ENCODE results near the gene SIDT1.

SIDT1 gene

GRCh38 chr3:113531826-113532697 lies at the start of gene SIDT1:
Gene SIDT1 (plus strand): TSS chr3:113532555. CDS start chr3:113533022, 467 bp downstream.
- peaks cover 49% of the 10 kb centered on the region for H3K4me1 Mint-ChIP-seq
- CTCF ChIA-PET = interaction anchor here (1.4 kb wide), 1 partner anchor 33 kb away, joined by 4 read pairs; no protein-coding TSS in a partner anchor

GRCh38 chr3:113485161-113485609 lies 47.2 kb upstream of the SIDT1 start:
- Mint-ChIP-seq H3K27ac (peak overlapping the region; percentile 42), H3K36me3 (peaks cover 18% of the 10 kb centered on the region), H3K4me1 (peaks cover 11% of the 10 kb centered on the region), H3K27me3 (no peaks in the 10 kb centered on the region), H3K9me3 (peaks cover 8% of the 10 kb centered on the region), H3K4me3 (no peak overlapping the region)
- CTCF ChIA-PET = no interaction called here
- peak; percentile 47 for DNase-seq

More at GRCh38 chr3:113531826-113532697, at the start of gene SIDT1:
- Mint-ChIP-seq H3K4me3 (peak within 1 kb of the TSS; percentile 99), H3K9me3 (no peaks in the 10 kb centered on the region), H3K27me3 (peaks cover 16% of the 10 kb centered on the region), H3K36me3 (peaks cover 26% of the 10 kb centered on the region), H3K27ac (peak within 1 kb of the TSS; percentile 99)
- DNase-seq = peak; percentile 83

GRCh38 chr3:113495035-113495434 lies 37.3 kb upstream of the SIDT1 start:
- Mint-ChIP-seq H3K4me3 (no peak overlapping the region), H3K27ac (no peak overlapping the region), H3K4me1 (peaks cover 2% of the 10 kb centered on the region), H3K36me3 (peaks cover 15% of the 10 kb centered on the region), H3K27me3 (no peaks in the 10 kb centered on the region), H3K9me3 (no peaks in the 10 kb centered on the region)
- CTCF ChIA-PET = interaction anchor here (0.9 to 4.0 kb wide), 8 partner anchors 19 to 255 kb away, joined by 3 to 47 read pairs (median 4); partner anchors contain the start of gene SPICE1
- DNase-seq = peak; percentile 64

GRCh38 chr3:113496924-113497323 lies 35.4 kb upstream of the SIDT1 start:
- Mint-ChIP-seq H3K4me1 (peaks cover 8% of the 10 kb centered on the region), H3K9me3 (no peaks in the 10 kb centered on the region), H3K36me3 (peaks cover 12% of the 10 kb centered on the region), H3K27ac (no peak overlapping the region), H3K4me3 (no peak overlapping the region), H3K27me3 (no peaks in the 10 kb centered on the region)
- no peak for DNase-seq
- CTCF ChIA-PET = interaction anchor here (0.6 to 4.0 kb wide), 9 partner anchors 17 to 561 kb away, joined by 3 to 41 read pairs (median 8); partner anchors contain the start of genes NAA50 and SPICE1

GRCh38 chr3:113498221-113499005 lies 33.9 kb upstream of the SIDT1 start:
- Mint-ChIP-seq H3K36me3 (peaks cover 16% of the 10 kb centered on the region), H3K27ac (no peak overlapping the region), H3K4me1 (peaks cover 8% of the 10 kb centered on the region), H3K4me3 (no peak overlapping the region), H3K27me3 (no peaks in the 10 kb centered on the region), H3K9me3 (no peaks in the 10 kb centered on the region)
- CTCF ChIA-PET = interaction anchor here (0.8 to 4.0 kb wide), 10 partner anchors 14 to 247 kb away, joined by 3 to 41 read pairs (median 4); partner anchors contain the start of genes NAA50 and SPICE1
- DNase-seq = no peak

GRCh38 chr3:113499081-113499480 lies 33.3 kb upstream of the SIDT1 start:
- Mint-ChIP-seq H3K4me3 (no peak overlapping the region), H3K9me3 (no peaks in the 10 kb centered on the region), H3K27me3 (no peaks in the 10 kb centered on the region), H3K4me1 (peaks cover 8% of the 10 kb centered on the region), H3K36me3 (peaks cover 16% of the 10 kb centered on the region), H3K27ac (no peak overlapping the region)
- CTCF ChIA-PET = interaction anchor here (0.8 to 4.0 kb wide), 7 partner anchors 14 to 90 kb away, joined by 3 to 41 read pairs (median 4); no protein-coding TSS in a partner anchor
- DNase-seq = no peak

- CTCF ChIA-PET = no interaction called here
- H3K4me3 Mint-ChIP-seq = no peak overlapping the region
- H3K36me3 Mint-ChIP-seq = peaks cover 24% of the 10 kb centered on the region
- peaks cover 7% of the 10 kb centered on the region for H3K4me1 Mint-ChIP-seq
- no peaks in the 10 kb centered on the region for H3K27me3 Mint-ChIP-seq
- no peak for DNase-seq
- H3K27ac Mint-ChIP-seq = no peak overlapping the region
- no peaks in the 10 kb centered on the region for H3K9me3 Mint-ChIP-seq
These were observed 30.8 kb upstream of the SIDT1 start for GRCh38 chr3:113501597-113501996.

- no peak overlapping the region for H3K4me3 Mint-ChIP-seq
- CTCF ChIA-PET = interaction anchor here (1.6 kb wide), 1 partner anchor 72 kb away, joined by 3 read pairs; no protein-coding TSS in a partner anchor
- H3K27me3 Mint-ChIP-seq = no peaks in the 10 kb centered on the region
- no peaks in the 10 kb centered on the region for H3K9me3 Mint-ChIP-seq
- no peak overlapping the region for H3K27ac Mint-ChIP-seq
- peaks cover 9% of the 10 kb centered on the region for H3K4me1 Mint-ChIP-seq
- peaks cover 23% of the 10 kb centered on the region for H3K36me3 Mint-ChIP-seq
- no peak for DNase-seq
These were observed 26.5 kb upstream of the SIDT1 start for GRCh38 chr3:113505867-113506266.

GRCh38 chr3:113507501-113508067 lies 24.8 kb upstream of the SIDT1 start:
- Mint-ChIP-seq H3K27ac (no peak overlapping the region), H3K4me1 (peaks cover 4% of the 10 kb centered on the region), H3K9me3 (no peaks in the 10 kb centered on the region), H3K36me3 (peaks cover 13% of the 10 kb centered on the region), H3K4me3 (no peak overlapping the region), H3K27me3 (no peaks in the 10 kb centered on the region)
- no peak for DNase-seq
- CTCF ChIA-PET = interaction anchor here (1.0 to 1.6 kb wide), 2 partner anchors 70 kb away, joined by 3 to 4 read pairs; no protein-coding TSS in a partner anchor

- CTCF ChIA-PET = no interaction called here
- H3K9me3 Mint-ChIP-seq = no peaks in the 10 kb centered on the region
These were observed 23.4 kb upstream of the SIDT1 start for GRCh38 chr3:113508966-113509365.

GRCh38 chr3:113514265-113514769 lies 18.0 kb upstream of the SIDT1 start:
- no peak overlapping the region for H3K4me3 Mint-ChIP-seq
- peaks cover 19% of the 10 kb centered on the region for H3K4me1 Mint-ChIP-seq
- H3K27me3 Mint-ChIP-seq = peaks cover 19% of the 10 kb centered on the region

More at GRCh38 chr3:113508966-113509365, 23.4 kb upstream of the SIDT1 start:
- DNase-seq = no peak
- Mint-ChIP-seq H3K4me3 (no peak overlapping the region), H3K27me3 (no peaks in the 10 kb centered on the region), H3K4me1 (peaks cover 5% of the 10 kb centered on the region), H3K36me3 (peaks cover 13% of the 10 kb centered on the region), H3K27ac (no peak overlapping the region)

GRCh38 chr3:113516115-113516505 lies 16.2 kb upstream of the SIDT1 start:
- Mint-ChIP-seq H3K4me3 (no peak overlapping the region), H3K27ac (no peak overlapping the region), H3K9me3 (no peaks in the 10 kb centered on the region), H3K4me1 (peaks cover 17% of the 10 kb centered on the region), H3K27me3 (peaks cover 19% of the 10 kb centered on the region), H3K36me3 (no peaks in the 10 kb centered on the region)
- no peak for DNase-seq
- CTCF ChIA-PET = interaction anchor here (0.6 to 5.6 kb wide), 7 partner anchors 13 to 501 kb away, joined by 3 to 29 read pairs (median 5); no protein-coding TSS in a partner anchor

More at GRCh38 chr3:113514265-113514769, 18.0 kb upstream of the SIDT1 start:
- Mint-ChIP-seq H3K27ac (no peak overlapping the region), H3K36me3 (peaks cover 4% of the 10 kb centered on the region), H3K9me3 (no peaks in the 10 kb centered on the region)
- CTCF ChIA-PET = interaction anchor here (1.0 to 5.6 kb wide), 6 partner anchors 16 to 231 kb away, joined by 3 to 29 read pairs (median 12); no protein-coding TSS in a partner anchor
- DNase-seq = no peak

GRCh38 chr3:113521981-113522380 lies 10.4 kb upstream of the SIDT1 start:
- H3K4me1 Mint-ChIP-seq = peaks cover 3% of the 10 kb centered on the region
- H3K36me3 Mint-ChIP-seq = no peaks in the 10 kb centered on the region
- CTCF ChIA-PET = no interaction called here

More at GRCh38 chr3:113521981-113522380, 10.4 kb upstream of the SIDT1 start:
- DNase-seq = no peak
- H3K4me3 Mint-ChIP-seq = no peak overlapping the region
- peaks cover 27% of the 10 kb centered on the region for H3K27me3 Mint-ChIP-seq
- H3K9me3 Mint-ChIP-seq = no peaks in the 10 kb centered on the region
- H3K27ac Mint-ChIP-seq = no peak overlapping the region

Measured in activated naive CD4-positive, alpha-beta T cell treated with anti-CD3 and anti-CD28 coated beads, Interleukin-2, amount 10 ng/mL, durations not matched to agents 7 days and 5 days (primary cell).